Psoas muscle (tissue), 8 donors: ENCODE results near the gene STXBP3. TPM values are rescaled to one million over a fixed set of nuclear protein-coding genes. Genes with fewer than 3 reads are reported as not detected.

Experiments
- ATAC-seq, 4 donors: fragments of 200-7000 bp; cut with Tn5 transposase; one replicate each; pipeline ENCODE4 v1.9.1; 2020; ENCODE audit warnings: moderate library complexity in 3 of 4, mild to moderate bottlenecking in 2 of 4
- DNase-seq, 2 donors: peaks; one replicate each; pipeline ENCODE4 v3.0.0-alpha.2; 2020
- H3K27ac ChIP-seq: fragments of 200-600 bp; one replicate; pipeline ENCODE4 v1.8.0; 2022
- H3K27me3 ChIP-seq, 3 donors: fragments of 200-600 bp in 1 of 3; one replicate each; pipeline versions ENCODE4 v1.6.1 to v1.8.0; 2013 to 2022; ENCODE audit warnings: low read length in 2 of 3, mild to moderate bottlenecking in 2 of 3, moderate library complexity in 1 of 3; ENCODE audit not compliant: insufficient read depth in 3 of 3
- H3K36me3 ChIP-seq, 2 donors: fragments of 200-600 bp in 1 of 2; one replicate each; pipeline versions ENCODE4 v1.6.1 to v1.8.0; 2013 to 2022; ENCODE audit warnings: low read depth in 1 of 2, mild to moderate bottlenecking in 1 of 2, moderate library complexity in 1 of 2; ENCODE audit not compliant: insufficient read depth in 1 of 2
- H3K4me1 ChIP-seq: fragments of 200-600 bp; one replicate; pipeline ENCODE4 v1.8.0; 2022
- H3K4me3 ChIP-seq: fragments of 200-600 bp; one replicate; pipeline ENCODE4 v1.8.0; 2022; ENCODE audit warnings: mild to moderate bottlenecking
- H3K9me3 ChIP-seq: fragments of 200-600 bp; one replicate; pipeline ENCODE4 v1.8.0; 2022
- WGBS, 3 donors: extraction: QIAGEN DNeasy Blood & Tissue Kit; methylation state at CpG; one replicate each; pipeline versions ENCODE4 v1.1.6 to v1.1.7; 2013; 5-methylcytosine and 5-hydroxymethylcytosine counted together
- intact Hi-C, 2 donors: fragments of 100-400 bp; cut with DNase I; formaldehyde crosslinking; loops; one replicate each; pipeline versions ENCODE4 v1.11.0 to v1.14.2; 2022
- polyA plus RNA-seq, 3 donors: library from polyadenylated mRNA; stranded (reverse); fragments of 200-250 nt; gene quantifications; one replicate each; pipeline ENCODE4 v1.2.3, GENCODE V29; 2013
- total RNA-seq, 4 donors: library from RNA; stranded (reverse); fragmentation: NEBNext Ultra II Directional in 2 of 4; extraction: Animal tissue kit (Norgen Biotek cat#: 25700) in 2 of 4; gene quantifications; one replicate each; pipeline versions ENCODE4 v1.2.1 to v1.2.4, GENCODE V29; 2021 to 2023
- TF ChIP-seq, protein P1 (sequence below): fragments of 200-600 bp; IDR thresholded peaks from one replicate; pipeline ENCODE4 v1.8.0; 2022; ENCODE audit warnings: antibody characterized with exemption
- donor health status: healthy with polysubstance abuse.
- donor health status: DM: no; HTN: no; CAD: no; lungs with moderate emphysema.
- donor health status: Bipolar disorder and iron deficiency.
- donor health status: healthy.
- donor health status: DM: yes; HTN: yes; CAD: no.
- donor health status: DM: no; HTN: no; CAD: no.
- donor health status: DM: no; HTN: no; CAD: no.
- donor health status: DM: yes; HTN: yes; CAD: no.

The STXBP3 gene
- total and polyA plus RNA-seq, 7 donors, result 12.7 to 22.3 (median 17.1) TPM

DNA sequence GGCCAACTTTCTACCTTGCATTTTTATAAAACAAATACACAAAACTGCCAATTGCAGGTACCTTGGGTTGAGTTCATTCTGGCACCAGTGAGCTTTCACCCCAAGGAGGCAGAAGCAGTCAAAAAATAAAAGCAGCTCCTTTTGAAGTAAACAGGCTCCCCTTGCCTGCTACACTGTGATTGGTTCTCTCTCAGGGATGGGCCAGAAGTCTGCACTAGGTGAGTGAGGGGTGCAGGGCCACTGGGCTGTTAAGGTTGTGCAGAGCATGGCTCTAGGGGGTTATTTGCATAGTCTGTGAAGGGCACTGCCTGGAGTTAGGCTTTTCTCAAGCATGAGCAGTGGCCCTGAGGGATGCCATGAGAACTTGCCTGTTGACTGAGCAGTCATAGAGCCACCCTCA is 71.3 kb downstream of the STXBP3 start:
- Histone ChIP-seq H3K9me3 (no peaks in the 10 kb centered on the region), H3K27ac (no peak overlapping the region), H3K4me1 (peaks cover 12% of the 10 kb centered on the region), H3K27me3 (no peaks in the 10 kb centered on the region), H3K4me3 (no peak overlapping the region), H3K36me3 (no peaks in the 10 kb centered on the region)
- DNase-seq, result no peak
- no peak for ATAC-seq
- intact Hi-C loops, result no loop called here
- TF ChIP-seq, protein P1, sequence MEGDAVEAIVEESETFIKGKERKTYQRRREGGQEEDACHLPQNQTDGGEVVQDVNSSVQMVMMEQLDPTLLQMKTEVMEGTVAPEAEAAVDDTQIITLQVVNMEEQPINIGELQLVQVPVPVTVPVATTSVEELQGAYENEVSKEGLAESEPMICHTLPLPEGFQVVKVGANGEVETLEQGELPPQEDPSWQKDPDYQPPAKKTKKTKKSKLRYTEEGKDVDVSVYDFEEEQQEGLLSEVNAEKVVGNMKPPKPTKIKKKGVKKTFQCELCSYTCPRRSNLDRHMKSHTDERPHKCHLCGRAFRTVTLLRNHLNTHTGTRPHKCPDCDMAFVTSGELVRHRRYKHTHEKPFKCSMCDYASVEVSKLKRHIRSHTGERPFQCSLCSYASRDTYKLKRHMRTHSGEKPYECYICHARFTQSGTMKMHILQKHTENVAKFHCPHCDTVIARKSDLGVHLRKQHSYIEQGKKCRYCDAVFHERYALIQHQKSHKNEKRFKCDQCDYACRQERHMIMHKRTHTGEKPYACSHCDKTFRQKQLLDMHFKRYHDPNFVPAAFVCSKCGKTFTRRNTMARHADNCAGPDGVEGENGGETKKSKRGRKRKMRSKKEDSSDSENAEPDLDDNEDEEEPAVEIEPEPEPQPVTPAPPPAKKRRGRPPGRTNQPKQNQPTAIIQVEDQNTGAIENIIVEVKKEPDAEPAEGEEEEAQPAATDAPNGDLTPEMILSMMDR, result no peak

DNA sequence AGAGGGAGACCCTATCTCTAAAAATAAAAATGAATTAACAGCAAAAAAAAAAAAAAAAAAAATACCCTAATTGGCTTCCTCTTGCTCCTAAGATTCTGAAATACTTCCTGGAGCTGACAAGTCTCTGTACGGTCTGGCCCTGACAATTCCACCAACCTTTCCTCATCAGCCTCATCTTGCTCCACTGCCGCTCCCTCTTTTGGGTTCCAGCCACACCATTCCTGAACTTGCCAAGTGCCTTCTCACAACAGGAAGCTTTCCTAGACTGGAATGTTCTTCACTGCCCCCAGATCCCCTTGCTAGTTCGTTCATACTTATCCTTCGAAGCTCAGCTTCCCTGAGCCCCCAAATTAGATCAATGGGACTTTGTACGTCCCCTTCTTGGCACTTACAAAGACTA is 73.4 kb downstream of the STXBP3 start:
- 51 to 62% (median 56%) methylated on average over 5 of the region's 5 CpGs for WGBS, 3 donors
- DNase-seq, result peak in 1 of 2 donors; percentile 46
- TF ChIP-seq, protein P1, result no peak
- no peak for ATAC-seq
- Histone ChIP-seq H3K9me3 (no peaks in the 10 kb centered on the region), H3K4me1 (peaks cover 8% of the 10 kb centered on the region), H3K27me3 (no peaks in the 10 kb centered on the region), H3K4me3 (no peak overlapping the region), H3K27ac (no peak overlapping the region), H3K36me3 (peaks cover 0 to 4% of the 10 kb centered on the region in 2 donors)
- intact Hi-C loops, result no loop called here

DNA sequence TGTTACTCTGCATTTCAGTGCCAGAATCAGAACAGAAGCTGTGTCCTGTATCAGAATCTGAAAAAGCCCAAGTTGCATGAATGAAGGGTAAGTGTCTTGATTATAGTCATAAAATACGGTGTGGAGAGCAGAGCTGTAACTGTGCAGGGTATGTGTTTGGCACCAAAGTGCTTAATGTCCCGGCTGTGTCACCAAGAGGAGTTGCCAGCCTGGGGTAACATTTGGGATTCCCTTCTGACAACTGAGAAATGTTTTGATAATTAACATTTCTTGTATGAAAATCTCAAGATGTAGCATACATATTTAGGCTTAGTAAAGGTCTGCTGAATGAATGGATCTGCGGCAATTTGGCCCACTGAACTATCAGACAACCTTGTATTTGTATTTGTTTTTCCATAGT is 77.2 kb downstream of the STXBP3 start:
- H3K27me3 ChIP-seq, result no peaks in the 10 kb centered on the region

DNA sequence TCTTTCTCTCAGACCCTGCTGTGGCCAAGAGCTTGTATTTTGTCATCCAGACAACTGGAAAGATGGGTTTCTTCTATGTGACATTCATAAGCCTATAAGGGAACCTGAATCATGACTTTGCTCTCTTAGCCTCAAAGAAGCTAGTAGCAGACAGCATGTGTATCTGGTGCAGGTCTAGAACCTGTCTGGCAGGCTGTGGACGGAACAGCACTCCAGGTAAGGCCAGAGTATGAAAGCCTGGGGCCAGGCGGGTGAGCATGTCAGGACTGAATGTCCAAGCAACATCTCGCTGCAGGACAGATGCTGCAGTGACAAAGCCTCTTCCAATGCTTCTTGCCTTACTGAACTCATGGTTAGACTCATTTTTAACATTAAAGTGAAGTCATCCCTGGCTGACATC is 77.6 kb downstream of the STXBP3 start:
- WGBS, 3 donors, result 86 to 92% (median 91%) methylated on average over 3 of the region's 3 CpGs

More for the DNA sequence above, 77.2 kb downstream of the STXBP3 start:
- ATAC-seq (no peak), DNase-seq (no peak)
- Histone ChIP-seq H3K4me3 (no peak overlapping the region), H3K9me3 (no peaks in the 10 kb centered on the region), H3K27ac (no peak overlapping the region), H3K36me3 (peaks cover 0 to 4% of the 10 kb centered on the region in 2 donors), H3K4me1 (peaks cover 8% of the 10 kb centered on the region)
- intact Hi-C loops, result no loop called here
- WGBS, 3 donors, result 38 to 62% (median 43%) methylated on average over 3 of the region's 3 CpGs
- TF ChIP-seq, protein P1, result no peak

More for the DNA sequence above, 77.6 kb downstream of the STXBP3 start:
- intact Hi-C loops, result no loop called here
- Histone ChIP-seq H3K9me3 (no peaks in the 10 kb centered on the region), H3K27me3 (no peaks in the 10 kb centered on the region), H3K27ac (no peak overlapping the region), H3K4me1 (peaks cover 12% of the 10 kb centered on the region), H3K36me3 (peaks cover 0 to 4% of the 10 kb centered on the region in 2 donors), H3K4me3 (no peak overlapping the region)
- ATAC-seq (no peak), DNase-seq (no peak)
- TF ChIP-seq, protein P1, result no peak
